ENCODE data around the gene DYNLRB2. TPM values are rescaled to one million over a fixed set of nuclear protein-coding genes. Genes with fewer than 3 reads are reported as not detected.

DYNLRB2 gene
- total and polyA plus RNA-seq, 2 experiments from 2014 or later: not detected

DNA sequence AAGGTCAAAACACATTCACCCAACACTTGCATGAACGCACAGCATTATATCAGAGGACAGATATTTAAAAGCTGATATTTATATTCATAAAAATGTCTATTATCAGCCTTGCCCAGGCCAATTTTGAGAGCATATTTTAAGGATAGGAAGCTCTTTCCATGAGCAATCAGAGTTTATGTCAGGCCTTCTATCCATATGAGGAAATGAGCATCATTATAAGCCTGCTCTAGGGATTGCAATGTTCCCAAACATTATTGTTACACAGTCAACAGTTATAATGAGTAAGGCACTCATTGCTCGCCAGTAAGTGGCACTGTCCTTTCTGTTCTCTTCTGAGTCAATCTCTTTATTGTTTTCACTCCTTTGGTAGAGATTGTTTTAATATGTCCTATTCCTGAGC is 37.7 kb upstream of the DYNLRB2 start:
- ATAC-seq: no peak
- H3K27me3 ChIP-seq (ENCODE audit: insufficient read depth): no peaks in the 10 kb centered on the region
- H3K27me3 Mint-ChIP-seq (ENCODE audit: insufficient read depth, low read depth, poor library complexity): no peaks in the 10 kb centered on the region
- H3K36me3 Mint-ChIP-seq (ENCODE audit: low read depth): no peaks in the 10 kb centered on the region
- H3K4me3 ChIP-seq: no peak overlapping the region
- no peaks in the 10 kb centered on the region for H3K9me3 Mint-ChIP-seq
- no peaks in the 10 kb centered on the region for H4K20me1 ChIP-seq (replicated peaks; ENCODE audit: insufficient read depth)
- H3K4me2 ChIP-seq: no peak overlapping the region
- H3K9me2 ChIP-seq (ENCODE audit: insufficient read depth): peaks cover 12% of the 10 kb centered on the region; the same call in 1 of the 2 replicates
- H3F3A ChIP-seq (replicated peaks; ENCODE audit: low read depth): no peaks in the 10 kb centered on the region
- TF ChIP-seq, protein P1, sequence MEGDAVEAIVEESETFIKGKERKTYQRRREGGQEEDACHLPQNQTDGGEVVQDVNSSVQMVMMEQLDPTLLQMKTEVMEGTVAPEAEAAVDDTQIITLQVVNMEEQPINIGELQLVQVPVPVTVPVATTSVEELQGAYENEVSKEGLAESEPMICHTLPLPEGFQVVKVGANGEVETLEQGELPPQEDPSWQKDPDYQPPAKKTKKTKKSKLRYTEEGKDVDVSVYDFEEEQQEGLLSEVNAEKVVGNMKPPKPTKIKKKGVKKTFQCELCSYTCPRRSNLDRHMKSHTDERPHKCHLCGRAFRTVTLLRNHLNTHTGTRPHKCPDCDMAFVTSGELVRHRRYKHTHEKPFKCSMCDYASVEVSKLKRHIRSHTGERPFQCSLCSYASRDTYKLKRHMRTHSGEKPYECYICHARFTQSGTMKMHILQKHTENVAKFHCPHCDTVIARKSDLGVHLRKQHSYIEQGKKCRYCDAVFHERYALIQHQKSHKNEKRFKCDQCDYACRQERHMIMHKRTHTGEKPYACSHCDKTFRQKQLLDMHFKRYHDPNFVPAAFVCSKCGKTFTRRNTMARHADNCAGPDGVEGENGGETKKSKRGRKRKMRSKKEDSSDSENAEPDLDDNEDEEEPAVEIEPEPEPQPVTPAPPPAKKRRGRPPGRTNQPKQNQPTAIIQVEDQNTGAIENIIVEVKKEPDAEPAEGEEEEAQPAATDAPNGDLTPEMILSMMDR (conservative IDR thresholded peaks at IDR 0.05; ENCODE audit: low read depth in 2 of 2): no peak
- TF ChIP-seq EZH2 (IDR thresholded peaks at IDR 0.05; ENCODE audit: low read depth, unreplicated experiment) (no peak), POLR2AphosphoS5 (IDR thresholded peaks at IDR 0.05; ENCODE audit: low read depth) (no peak), ZNF114 (CRISPR knock-in tag; IDR thresholded peaks at IDR 0.05) (no peak), JUNB (IDR thresholded peaks at IDR 0.05; ENCODE audit: unreplicated experiment) (no peak), ZNF331 (CRISPR knock-in tag; IDR thresholded peaks at IDR 0.05; ENCODE audit: low read depth) (no peak), NANOG (IDR thresholded peaks at IDR 0.05; ENCODE audit: borderline replicate concordance) (no peak), CREB1 (CRISPR knock-in tag; IDR thresholded peaks at IDR 0.05; ENCODE audit: low read depth) (no peak), STAT1 (IDR thresholded peaks at IDR 0.05; ENCODE audit: unreplicated experiment) (no peak), EZH2phosphoT487 (IDR thresholded peaks at IDR 0.05; ENCODE audit: unreplicated experiment) (no peak)
- TF ChIP-seq, protein P2, sequence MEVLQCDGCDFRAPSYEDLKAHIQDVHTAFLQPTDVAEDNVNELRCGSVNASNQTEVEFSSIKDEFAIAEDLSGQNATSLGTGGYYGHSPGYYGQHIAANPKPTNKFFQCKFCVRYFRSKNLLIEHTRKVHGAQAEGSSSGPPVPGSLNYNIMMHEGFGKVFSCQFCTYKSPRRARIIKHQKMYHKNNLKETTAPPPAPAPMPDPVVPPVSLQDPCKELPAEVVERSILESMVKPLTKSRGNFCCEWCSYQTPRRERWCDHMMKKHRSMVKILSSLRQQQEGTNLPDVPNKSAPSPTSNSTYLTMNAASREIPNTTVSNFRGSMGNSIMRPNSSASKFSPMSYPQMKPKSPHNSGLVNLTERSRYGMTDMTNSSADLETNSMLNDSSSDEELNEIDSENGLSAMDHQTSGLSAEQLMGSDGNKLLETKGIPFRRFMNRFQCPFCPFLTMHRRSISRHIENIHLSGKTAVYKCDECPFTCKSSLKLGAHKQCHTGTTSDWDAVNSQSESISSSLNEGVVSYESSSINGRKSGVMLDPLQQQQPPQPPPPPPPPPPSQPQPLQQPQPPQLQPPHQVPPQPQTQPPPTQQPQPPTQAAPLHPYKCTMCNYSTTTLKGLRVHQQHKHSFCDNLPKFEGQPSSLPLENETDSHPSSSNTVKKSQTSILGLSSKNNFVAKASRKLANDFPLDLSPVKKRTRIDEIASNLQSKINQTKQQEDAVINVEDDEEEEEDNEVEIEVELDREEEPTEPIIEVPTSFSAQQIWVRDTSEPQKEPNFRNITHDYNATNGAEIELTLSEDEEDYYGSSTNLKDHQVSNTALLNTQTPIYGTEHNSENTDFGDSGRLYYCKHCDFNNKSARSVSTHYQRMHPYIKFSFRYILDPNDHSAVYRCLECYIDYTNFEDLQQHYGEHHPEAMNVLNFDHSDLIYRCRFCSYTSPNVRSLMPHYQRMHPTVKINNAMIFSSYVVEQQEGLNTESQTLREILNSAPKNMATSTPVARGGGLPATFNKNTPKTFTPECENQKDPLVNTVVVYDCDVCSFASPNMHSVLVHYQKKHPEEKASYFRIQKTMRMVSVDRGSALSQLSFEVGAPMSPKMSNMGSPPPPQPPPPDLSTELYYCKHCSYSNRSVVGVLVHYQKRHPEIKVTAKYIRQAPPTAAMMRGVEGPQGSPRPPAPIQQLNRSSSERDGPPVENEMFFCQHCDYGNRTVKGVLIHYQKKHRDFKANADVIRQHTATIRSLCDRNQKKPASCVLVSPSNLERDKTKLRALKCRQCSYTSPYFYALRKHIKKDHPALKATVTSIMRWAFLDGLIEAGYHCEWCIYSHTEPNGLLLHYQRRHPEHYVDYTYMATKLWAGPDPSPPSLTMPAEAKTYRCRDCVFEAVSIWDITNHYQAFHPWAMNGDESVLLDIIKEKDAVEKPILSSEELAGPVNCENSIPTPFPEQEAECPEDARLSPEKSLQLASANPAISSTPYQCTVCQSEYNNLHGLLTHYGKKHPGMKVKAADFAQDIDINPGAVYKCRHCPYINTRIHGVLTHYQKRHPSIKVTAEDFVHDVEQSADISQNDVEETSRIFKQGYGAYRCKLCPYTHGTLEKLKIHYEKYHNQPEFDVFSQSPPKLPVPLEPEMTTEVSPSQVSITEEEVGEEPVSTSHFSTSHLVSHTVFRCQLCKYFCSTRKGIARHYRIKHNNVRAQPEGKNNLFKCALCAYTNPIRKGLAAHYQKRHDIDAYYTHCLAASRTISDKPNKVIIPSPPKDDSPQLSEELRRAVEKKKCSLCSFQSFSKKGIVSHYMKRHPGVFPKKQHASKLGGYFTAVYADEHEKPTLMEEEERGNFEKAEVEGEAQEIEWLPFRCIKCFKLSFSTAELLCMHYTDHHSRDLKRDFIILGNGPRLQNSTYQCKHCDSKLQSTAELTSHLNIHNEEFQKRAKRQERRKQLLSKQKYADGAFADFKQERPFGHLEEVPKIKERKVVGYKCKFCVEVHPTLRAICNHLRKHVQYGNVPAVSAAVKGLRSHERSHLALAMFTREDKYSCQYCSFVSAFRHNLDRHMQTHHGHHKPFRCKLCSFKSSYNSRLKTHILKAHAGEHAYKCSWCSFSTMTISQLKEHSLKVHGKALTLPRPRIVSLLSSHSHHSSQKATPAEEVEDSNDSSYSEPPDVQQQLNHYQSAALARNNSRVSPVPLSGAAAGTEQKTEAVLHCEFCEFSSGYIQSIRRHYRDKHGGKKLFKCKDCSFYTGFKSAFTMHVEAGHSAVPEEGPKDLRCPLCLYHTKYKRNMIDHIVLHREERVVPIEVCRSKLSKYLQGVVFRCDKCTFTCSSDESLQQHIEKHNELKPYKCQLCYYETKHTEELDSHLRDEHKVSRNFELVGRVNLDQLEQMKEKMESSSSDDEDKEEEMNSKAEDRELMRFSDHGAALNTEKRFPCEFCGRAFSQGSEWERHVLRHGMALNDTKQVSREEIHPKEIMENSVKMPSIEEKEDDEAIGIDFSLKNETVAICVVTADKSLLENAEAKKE (CRISPR knock-in tag; IDR thresholded peaks at IDR 0.05): no peak
- TF ChIP-seq, protein P3, sequence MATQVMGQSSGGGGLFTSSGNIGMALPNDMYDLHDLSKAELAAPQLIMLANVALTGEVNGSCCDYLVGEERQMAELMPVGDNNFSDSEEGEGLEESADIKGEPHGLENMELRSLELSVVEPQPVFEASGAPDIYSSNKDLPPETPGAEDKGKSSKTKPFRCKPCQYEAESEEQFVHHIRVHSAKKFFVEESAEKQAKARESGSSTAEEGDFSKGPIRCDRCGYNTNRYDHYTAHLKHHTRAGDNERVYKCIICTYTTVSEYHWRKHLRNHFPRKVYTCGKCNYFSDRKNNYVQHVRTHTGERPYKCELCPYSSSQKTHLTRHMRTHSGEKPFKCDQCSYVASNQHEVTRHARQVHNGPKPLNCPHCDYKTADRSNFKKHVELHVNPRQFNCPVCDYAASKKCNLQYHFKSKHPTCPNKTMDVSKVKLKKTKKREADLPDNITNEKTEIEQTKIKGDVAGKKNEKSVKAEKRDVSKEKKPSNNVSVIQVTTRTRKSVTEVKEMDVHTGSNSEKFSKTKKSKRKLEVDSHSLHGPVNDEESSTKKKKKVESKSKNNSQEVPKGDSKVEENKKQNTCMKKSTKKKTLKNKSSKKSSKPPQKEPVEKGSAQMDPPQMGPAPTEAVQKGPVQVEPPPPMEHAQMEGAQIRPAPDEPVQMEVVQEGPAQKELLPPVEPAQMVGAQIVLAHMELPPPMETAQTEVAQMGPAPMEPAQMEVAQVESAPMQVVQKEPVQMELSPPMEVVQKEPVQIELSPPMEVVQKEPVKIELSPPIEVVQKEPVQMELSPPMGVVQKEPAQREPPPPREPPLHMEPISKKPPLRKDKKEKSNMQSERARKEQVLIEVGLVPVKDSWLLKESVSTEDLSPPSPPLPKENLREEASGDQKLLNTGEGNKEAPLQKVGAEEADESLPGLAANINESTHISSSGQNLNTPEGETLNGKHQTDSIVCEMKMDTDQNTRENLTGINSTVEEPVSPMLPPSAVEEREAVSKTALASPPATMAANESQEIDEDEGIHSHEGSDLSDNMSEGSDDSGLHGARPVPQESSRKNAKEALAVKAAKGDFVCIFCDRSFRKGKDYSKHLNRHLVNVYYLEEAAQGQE (IDR thresholded peaks at IDR 0.05; ENCODE audit: unreplicated experiment): no peak
- TF ChIP-seq, protein P4, sequence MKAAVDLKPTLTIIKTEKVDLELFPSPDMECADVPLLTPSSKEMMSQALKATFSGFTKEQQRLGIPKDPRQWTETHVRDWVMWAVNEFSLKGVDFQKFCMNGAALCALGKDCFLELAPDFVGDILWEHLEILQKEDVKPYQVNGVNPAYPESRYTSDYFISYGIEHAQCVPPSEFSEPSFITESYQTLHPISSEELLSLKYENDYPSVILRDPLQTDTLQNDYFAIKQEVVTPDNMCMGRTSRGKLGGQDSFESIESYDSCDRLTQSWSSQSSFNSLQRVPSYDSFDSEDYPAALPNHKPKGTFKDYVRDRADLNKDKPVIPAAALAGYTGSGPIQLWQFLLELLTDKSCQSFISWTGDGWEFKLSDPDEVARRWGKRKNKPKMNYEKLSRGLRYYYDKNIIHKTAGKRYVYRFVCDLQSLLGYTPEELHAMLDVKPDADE (IDR thresholded peaks at IDR 0.05): no peak
- no peaks in the 10 kb centered on the region for H3K79me2 ChIP-seq (replicated peaks; ENCODE audit: insufficient read depth)
- no peak for DNase-seq (ENCODE audit: low spot score)
- H3K4me1 ChIP-seq (ENCODE audit: insufficient read depth): no peaks in the 10 kb centered on the region
- H2AFZ ChIP-seq: no peak overlapping the region
- no peaks in the 10 kb centered on the region for H3K4me1 Mint-ChIP-seq
- H3K36me3 ChIP-seq (ENCODE audit: insufficient read depth): no peaks in the 10 kb centered on the region
- no peak overlapping the region for H3K27ac Mint-ChIP-seq
- H3K4me3 Mint-ChIP-seq: no peak overlapping the region
- H3K27ac ChIP-seq (ENCODE audit: low read depth): no peak overlapping the region
